Stomach (tissue), 4 donors: ENCODE measurements around the gene PKD1L1.

Source experiments
- EP300 ChIP-seq: sonication (generic); formaldehyde crosslinking; IDR thresholded peaks from one replicate; pipeline ENCODE4 v1.6.1; 2017; ENCODE audit warnings: antibody characterized with exemption
- POLR2AphosphoS5 ChIP-seq, 3 donors: sonication (generic); formaldehyde crosslinking; IDR thresholded peaks; one replicate each; pipeline ENCODE4 v1.6.1; 2016; ENCODE audit warnings: antibody characterized with exemption in 3 of 3
- TF ChIP-seq, protein P1 (sequence below), 7 experiments: fragments of 450-650 bp in 4 of 7; fragments of 200-600 bp in 3 of 7; sonication (generic) in 3 of 7; IDR thresholded peaks; one replicate each; pipeline ENCODE4 v1.5.1; 2016 to 2019; ENCODE audit warnings: antibody characterized with exemption in 7 of 7, control low read depth in 2 of 7, mild to moderate bottlenecking in 1 of 7

- TF ChIP-seq, protein P1, sequence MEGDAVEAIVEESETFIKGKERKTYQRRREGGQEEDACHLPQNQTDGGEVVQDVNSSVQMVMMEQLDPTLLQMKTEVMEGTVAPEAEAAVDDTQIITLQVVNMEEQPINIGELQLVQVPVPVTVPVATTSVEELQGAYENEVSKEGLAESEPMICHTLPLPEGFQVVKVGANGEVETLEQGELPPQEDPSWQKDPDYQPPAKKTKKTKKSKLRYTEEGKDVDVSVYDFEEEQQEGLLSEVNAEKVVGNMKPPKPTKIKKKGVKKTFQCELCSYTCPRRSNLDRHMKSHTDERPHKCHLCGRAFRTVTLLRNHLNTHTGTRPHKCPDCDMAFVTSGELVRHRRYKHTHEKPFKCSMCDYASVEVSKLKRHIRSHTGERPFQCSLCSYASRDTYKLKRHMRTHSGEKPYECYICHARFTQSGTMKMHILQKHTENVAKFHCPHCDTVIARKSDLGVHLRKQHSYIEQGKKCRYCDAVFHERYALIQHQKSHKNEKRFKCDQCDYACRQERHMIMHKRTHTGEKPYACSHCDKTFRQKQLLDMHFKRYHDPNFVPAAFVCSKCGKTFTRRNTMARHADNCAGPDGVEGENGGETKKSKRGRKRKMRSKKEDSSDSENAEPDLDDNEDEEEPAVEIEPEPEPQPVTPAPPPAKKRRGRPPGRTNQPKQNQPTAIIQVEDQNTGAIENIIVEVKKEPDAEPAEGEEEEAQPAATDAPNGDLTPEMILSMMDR (IDR thresholded peaks at IDR 0.05), result no peak
- peak in 1 of 3 donors; percentile 13 for TF ChIP-seq POLR2AphosphoS5 (IDR thresholded peaks at IDR 0.05)
- no peak for TF ChIP-seq EP300
Measured at GRCh38 chr7:47951374-47951773, 3.1 kb upstream of the PKD1L1 start.
